K562 (cell line): Measurements from ENCODE around the gene TSPAN14. TPM values are rescaled to one million over a fixed set of nuclear protein-coding genes. Genes with fewer than 3 reads are reported as not detected.
A peak's percentile ranks its signal among the peaks of the same experiment; 100 is the strongest.

ENCODE experiments used
- ATAC-seq: fragments of 200-7000 bp; cut with Tn5 transposase; 3 replicates; pipeline ENCODE4 v1.9.1; 2020; ENCODE audit warnings: moderate library complexity
- BruUV-seq: library from RNA; stranded (reverse); fragments of 400-500 nt; replicated peaks from 2 replicates; lab custom pipeline; 2021; lab: Mats Ljungman, UMichigan
- CTCF ChIA-PET: fragments of 300-600 bp; formaldehyde crosslinking; extraction: SDS; loops from one replicate; lab custom pipeline; 2021; ENCODE audit warnings: low intra/inter-chr PET ratio; lab: Yijun Ruan, JAX
- POLR2A ChIA-PET: fragments of 300-600, 350-650 bp; sonication (Branson Sonifier 250); formaldehyde crosslinking; extraction: SDS; loops from one replicate; lab custom pipeline; 2021; ENCODE audit warnings: antibody characterized with exemption, inconsistent platforms; lab: Yijun Ruan, JAX
- DNase-seq, 4 experiments: peaks; one replicate each; pipeline versions ENCODE4 v3.0.0 to v3.0.0-alpha.2; 2011 to 2018; ENCODE audit warnings: low spot score in 3 of 4, mixed read lengths in 3 of 4; ENCODE audit errors: extremely low read depth in 1 of 4
- FAIRE-seq: peaks from 2 replicates; lab custom pipeline; 2011; peaks lifted over from hg19 to GRCh38; lab: Jason Lieb, UNC
- H2AFZ ChIP-seq: 2 replicates; pipeline ENCODE4 v1.6.0; 2011; ENCODE audit warnings: low read depth, low read length, control low read depth, inconsistent platforms
- H3K27ac ChIP-seq: fragments of 200-600 bp; 3 replicates; pipeline ENCODE4 v1.8.0; 2011; ENCODE audit warnings: low read depth, mild to moderate bottlenecking, control low read depth, inconsistent platforms, low read length, moderate library complexity, mixed read lengths; ENCODE audit errors: extremely low read depth
- H3K27me3 ChIP-seq, 2 experiments: fragments of 300-600 bp in 1 of 2; 2 replicates in 1 of 2; 3 replicates in 1 of 2; pipeline versions ENCODE4 v1.6.0 to v1.8.0; 2011; ENCODE audit warnings: inconsistent platforms in 2 of 2, low read length in 2 of 2, mild to moderate bottlenecking in 1 of 2, mixed read lengths in 1 of 2, moderate library complexity in 1 of 2; ENCODE audit not compliant: control insufficient read depth in 2 of 2, insufficient read depth in 2 of 2
- H3K36me3 ChIP-seq: fragments of 300-600 bp; 3 replicates; pipeline ENCODE4 v1.8.0; 2011; ENCODE audit warnings: mild to moderate bottlenecking, low read length, inconsistent platforms; ENCODE audit not compliant: control insufficient read depth, insufficient read depth
- H3K4me1 ChIP-seq, 2 experiments: fragments of 200-600 bp in 1 of 2; replicated peaks in 1 of 2; 2 replicates in 1 of 2; 3 replicates in 1 of 2; pipeline versions ENCODE4 v1.5.1 to v1.8.0; 2011; ENCODE audit warnings: inconsistent platforms in 2 of 2, low read length in 2 of 2, mild to moderate bottlenecking in 1 of 2, mixed read lengths in 1 of 2, moderate library complexity in 1 of 2; ENCODE audit not compliant: control insufficient read depth in 2 of 2, insufficient read depth in 2 of 2
- H3K4me2 ChIP-seq: 2 replicates; pipeline ENCODE4 v1.6.1; 2011; ENCODE audit warnings: low read length, control low read depth, inconsistent platforms, mixed read lengths; ENCODE audit not compliant: insufficient read depth
- H3K4me3 ChIP-seq: fragments of 200-600 bp; sonication (generic), shearing (Covaris generic); 2 replicates; pipeline ENCODE4 v1.5.1; 2016; ENCODE audit warnings: control low read depth, inconsistent platforms
- H3K79me2 ChIP-seq: fragments of 200-600 bp; 3 replicates; pipeline ENCODE4 v1.8.0; 2011; ENCODE audit warnings: low read length, inconsistent platforms; ENCODE audit not compliant: control insufficient read depth, insufficient read depth
- H3K9ac ChIP-seq, 2 experiments: 2 replicates each; pipeline versions ENCODE4 v1.6.0 to v1.6.1; 2011; ENCODE audit warnings: low read depth in 2 of 2, low read length in 2 of 2, control low read depth in 1 of 2, inconsistent platforms in 1 of 2, mild to moderate bottlenecking in 1 of 2, mixed read lengths in 1 of 2; ENCODE audit not compliant: insufficient read depth in 1 of 2
- H3K9me1 ChIP-seq: one replicate; pipeline ENCODE4 v1.6.0; 2011; ENCODE audit warnings: inconsistent platforms, mild to moderate bottlenecking, low read length, moderate library complexity; ENCODE audit not compliant: control insufficient read depth, insufficient read depth
- H3K9me3 ChIP-seq: replicated peaks from 2 replicates; pipeline ENCODE4 v1.5.1; 2011; ENCODE audit warnings: low read depth, low read length, inconsistent platforms; ENCODE audit not compliant: control insufficient read depth, insufficient read depth
- H4K20me1 ChIP-seq: replicated peaks from 2 replicates; pipeline ENCODE4 v1.6.1; 2011; ENCODE audit warnings: low read length, inconsistent platforms, mixed read lengths; ENCODE audit not compliant: control insufficient read depth, insufficient read depth
- GTF2E2 ChIP-seq: fragments of 200-800 bp; sonication (Bioruptor generic); IDR thresholded peaks from 2 replicates; pipeline ENCODE4 v1.6.1; 2016; ENCODE audit warnings: missing genetic modification characterization, missing compliant biosample characterization
- POLR2G ChIP-seq: fragments of 200-400 bp; formaldehyde crosslinking; IDR thresholded peaks from 2 replicates; pipeline ENCODE4 v1.6.1; 2017; ENCODE audit warnings: low read depth, mild to moderate bottlenecking, antibody characterized with exemption, low read length, moderate library complexity
- RAD21 ChIP-seq, 2 experiments: fragments of 250-450 bp in 1 of 2; fragments of 450-650 bp in 1 of 2; sonication (Bioruptor Pico) in 1 of 2; formaldehyde crosslinking in 1 of 2; IDR thresholded peaks in 1 of 2; conservative IDR thresholded peaks in 1 of 2; 2 replicates each; pipeline versions ENCODE4 v1.4.0 to v1.8.0; 2020 to 2022; ENCODE audit warnings: mild to moderate bottlenecking in 2 of 2, moderate library complexity in 1 of 2
- SUPT5H ChIP-seq: fragments of 450-650 bp; IDR thresholded peaks from 2 replicates; pipeline ENCODE4 v1.6.1; 2016
- WGBS: fragments of 100-300 bp; shearing (Covaris generic); methylation state at CpG from one replicate; pipeline ENCODE4 v1.1.6; 2016; ENCODE audit warnings: low coverage, mixed read lengths; ENCODE audit not compliant: insufficient coverage; ENCODE audit errors: missing lambda C conversion rate; 5-methylcytosine and 5-hydroxymethylcytosine counted together
- in situ Hi-C: fragments of 300-500 bp; cut with MboI; formaldehyde crosslinking; loops from 4 replicates; pipeline ENCODE4 v1.15.0; 2018; ENCODE audit warnings: inconsistent platforms, mixed read lengths
- intact Hi-C: fragments of 100-400 bp; cut with micrococcal nuclease; formaldehyde crosslinking; loops from 2 replicates; pipeline ENCODE4 v1.14.2; 2022
- polyA plus RNA-seq, 8 experiments: library from polyadenylated mRNA; depleted of rRNA in 4 of 8; stranded (reverse) in 5 of 8; unstranded in 3 of 8; fragments of >200 nt; fragmentation: Nextera tagmentation in 2 of 8; fragmentation: Illumina TruSeq in 1 of 8; extraction: Ambion mirVana in 2 of 8; extraction: Trizol in 1 of 8; gene quantifications; 2 replicates each; pipeline versions ENCODE4 v1.2.1 to v1.2.3, GENCODE V29; 2011 to 2014; ENCODE audit warnings: inconsistent platforms in 1 of 8, missing spikeins in 1 of 8
- total RNA-seq, 7 experiments: library from RNA; depleted of rRNA in 6 of 7; stranded (reverse); fragments of >200 nt in 6 of 7; fragmentation: Illumina TruSeq in 2 of 7; extraction: Trizol in 2 of 7; gene quantifications; 2 replicates each; pipeline versions ENCODE4 v1.2.1 to v1.2.3, GENCODE V29; 2011 to 2021; ENCODE audit warnings: low replicate concordance in 1 of 7

Gene TSPAN14
- total and polyA plus RNA-seq, 9 of the 15 experiments (the other 6 are each of a cell fraction or from before 2014, with no cell fraction given): 5.8 to 92.9 (median 23.3) TPM

- TF ChIP-seq RAD21 (CRISPR knock-in tag; conservative IDR thresholded peaks at IDR 0.05 in 1 of 2, IDR thresholded peaks at IDR 0.05 in 1 of 2): no peak
- no peak for TF ChIP-seq GTF2E2 (tag)
These were observed 52.1 kb downstream of the TSPAN14 start (continued) for GRCh38 chr10:80506189-80506575.

- peaks cover 38 to 46% of the 10 kb centered on the region in 2 experiments; a peak in 4 of 5 replicates for H3K4me1 ChIP-seq
These were observed 52.9 kb downstream of the TSPAN14 start for GRCh38 chr10:80506836-80507487.

More at GRCh38 chr10:80506836-80507487, 52.9 kb downstream of the TSPAN14 start:
- intact Hi-C loops (no loop called here), in situ Hi-C loops (loop anchor here (5.0 to 10.0 kb wide), 2 partner anchors 60 to 122 kb away; no protein-coding TSS in a partner anchor)
- H4K20me1 ChIP-seq: peaks cover 7% of the 10 kb centered on the region
- no peak overlapping the region for H2AFZ ChIP-seq
- H3K9ac ChIP-seq: peak overlapping the region in 1 of 2 experiments; percentile 41; a peak in 2 of 4 replicates
- H3K36me3 ChIP-seq: peaks cover 71% of the 10 kb centered on the region
- no TSS peak for BruUV-seq
- ATAC-seq: no peak
- ChIA-PET POLR2A (no interaction called here), CTCF (interaction anchor here (0.6 to 5.5 kb wide), 3 partner anchors 61 to 246 kb away, joined by 4 to 79 read pairs (median 4); no protein-coding TSS in a partner anchor)
- H3K79me2 ChIP-seq: peaks cover 60% of the 10 kb centered on the region
- WGBS: 93% methylated on average over 13 of the region's 13 CpGs
- no peaks in the 10 kb centered on the region for H3K9me3 ChIP-seq
- H3K4me3 ChIP-seq: no peak overlapping the region
- TF ChIP-seq SUPT5H (no peak), POLR2G (peak; percentile 30; the same call in 1 of the 2 replicates)
- no peak for DNase-seq
- no peaks in the 10 kb centered on the region for H3K27me3 ChIP-seq
- peaks cover 10% of the 10 kb centered on the region for H3K9me1 ChIP-seq
- FAIRE-seq: no peak
- H3K27ac ChIP-seq: no peak overlapping the region
- no peak overlapping the region for H3K4me2 ChIP-seq
